Activated gamma-delta T cell (primary cell): ENCODE results near the gene ESAM.

Experiments used
- DNase-seq: peaks from one replicate; lab custom pipeline; 2025; lab: John Stamatoyannopoulos, UW

Gene ESAM

GRCh38 chr11:124753205-124753604 lies 8.9 kb downstream of the ESAM start:
- DNase-seq = no peak

GRCh38 chr11:124752471-124753102 lies 9.5 kb downstream of the ESAM start:
- no peak for DNase-seq

- no peak for DNase-seq
Measured at GRCh38 chr11:124751741-124752470, 10.2 kb downstream of the ESAM start, which contains the start of gene VSIG2. VSIG2 (minus strand) TSS chr11:124752255; CDS start chr11:124752137, 118 bp downstream.

- DNase-seq = no peak
Measured at GRCh38 chr11:124751391-124751740, 10.7 kb downstream of the ESAM start.

GRCh38 chr11:124749912-124750311 lies 12.2 kb downstream of the ESAM start:
- no peak for DNase-seq

GRCh38 chr11:124748481-124749343 lies 13.4 kb downstream of the ESAM start:
- DNase-seq = no peak

GRCh38 chr11:124748100-124748418 lies 14.0 kb downstream of the ESAM start:
- no peak for DNase-seq

- no peak for DNase-seq
Measured at GRCh38 chr11:124747406-124748099, 14.5 kb downstream of the ESAM start.

- DNase-seq = peak; percentile 44
Measured at GRCh38 chr11:124746621-124747243, 15.4 kb downstream of the ESAM start.

GRCh38 chr11:124745835-124746620 lies 16.1 kb downstream of the ESAM start:
- no peak for DNase-seq

- DNase-seq = no peak
Measured at GRCh38 chr11:124745270-124745834, 16.7 kb downstream of the ESAM start.

GRCh38 chr11:124743050-124743449 lies 19.0 kb downstream of the ESAM start:
- DNase-seq = no peak

GRCh38 chr11:124742555-124742954 lies 19.5 kb downstream of the ESAM start:
- no peak for DNase-seq

- no peak for DNase-seq
Measured at GRCh38 chr11:124740277-124740882, 21.7 kb downstream of the ESAM start.

GRCh38 chr11:124739479-124740276 lies 22.4 kb downstream of the ESAM start, which contains the start of gene NRGN:
NRGN (plus strand) TSS chr11:124739942; CDS start chr11:124740085, 143 bp downstream.
- DNase-seq = peak; percentile 68

- DNase-seq = no peak
Measured at GRCh38 chr11:124738713-124739478, 23.2 kb downstream of the ESAM start.

- no peak for DNase-seq
Measured at GRCh38 chr11:124737638-124738305, 24.3 kb downstream of the ESAM start.

- DNase-seq = no peak
Measured at GRCh38 chr11:124736736-124737135, 25.4 kb downstream of the ESAM start.
